GM18873 (cell line): ENCODE results near the gene SPAG5.

Experiments used
- ATAC-seq: cut with Tn5 transposase; IDR thresholded peaks from one replicate; pipeline ENCODE4 v1.9.1; 2021; ENCODE audit warnings: mild to moderate bottlenecking, moderate library complexity, moderate number of reproducible peaks; ENCODE audit not compliant: unreplicated experiment, low FRiP score

Gene SPAG5

DNA sequence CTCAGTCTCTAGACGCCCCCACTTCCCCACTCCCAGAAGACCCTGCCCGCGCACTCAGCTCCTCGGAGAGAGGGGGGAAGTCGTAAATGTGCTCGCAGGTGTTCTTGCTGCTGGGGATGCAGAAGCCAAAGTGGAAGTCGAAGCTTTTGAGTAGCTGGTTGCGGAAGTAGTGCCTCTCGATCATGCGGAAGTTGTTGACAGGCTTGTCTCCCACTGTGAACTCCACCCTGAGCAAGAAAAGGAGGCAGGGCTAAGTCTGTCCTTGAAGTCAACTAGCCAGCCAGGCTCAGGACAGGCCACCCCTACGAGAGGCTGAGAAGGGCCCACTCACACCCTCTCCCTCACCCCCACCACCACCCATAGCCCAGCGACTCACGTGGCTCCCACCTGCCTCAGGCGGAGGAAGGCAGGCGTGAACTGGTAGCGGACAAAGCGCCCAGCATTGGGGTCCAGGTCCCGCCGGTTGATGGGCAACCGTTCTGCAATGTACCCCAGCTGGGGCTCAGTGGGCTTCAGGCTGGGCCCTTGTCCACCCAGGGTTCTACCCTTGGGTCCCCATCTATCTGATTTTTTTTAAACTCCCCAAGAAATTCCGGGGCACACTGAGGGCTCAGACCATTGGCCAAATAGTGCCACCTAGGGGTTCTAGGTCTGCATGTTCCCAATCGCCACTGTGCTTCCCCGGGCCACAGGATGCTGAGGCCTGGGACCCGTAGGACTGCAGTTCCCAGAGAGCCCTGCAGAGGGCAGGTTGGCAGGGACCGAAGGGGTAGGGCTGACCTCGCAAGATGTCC lies 51.0 kb downstream of the SPAG5 start:
- no peak for ATAC-seq

- no peak for ATAC-seq
Observed at GRCh38 chr17:28547096-28547622, 51.7 kb downstream of the SPAG5 start.

DNA sequence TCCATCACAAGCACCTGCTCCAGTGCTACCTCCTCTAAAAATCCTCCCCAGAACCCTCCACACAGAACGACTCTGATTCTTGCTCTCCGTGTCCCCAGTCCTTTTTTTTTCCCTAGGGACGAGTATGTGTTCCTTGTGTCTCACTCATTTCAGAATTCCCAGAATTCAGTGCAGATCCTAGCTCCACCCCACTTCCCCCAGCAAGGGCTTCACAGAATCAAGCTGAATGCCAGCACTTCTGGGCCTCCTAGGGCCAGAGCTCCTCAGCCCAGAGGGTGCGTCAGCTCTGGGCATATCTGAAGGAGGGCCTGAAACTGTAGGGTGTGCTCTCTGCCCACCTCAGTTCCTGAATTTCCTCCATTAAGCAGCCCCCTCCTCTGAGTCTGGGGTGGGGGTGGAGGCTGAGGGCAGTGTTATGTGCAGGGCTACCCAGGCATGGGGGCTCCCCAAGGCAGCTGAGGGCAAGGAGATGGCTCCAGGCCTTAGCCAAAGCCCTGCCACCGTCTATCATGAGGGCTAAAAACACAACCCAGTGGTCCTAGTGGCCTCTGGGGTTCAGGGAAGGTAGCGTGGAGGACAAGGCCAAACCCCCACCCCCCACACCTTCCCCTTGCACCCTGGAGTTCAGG lies 52.9 kb downstream of the SPAG5 start:
- ATAC-seq, result no peak

DNA sequence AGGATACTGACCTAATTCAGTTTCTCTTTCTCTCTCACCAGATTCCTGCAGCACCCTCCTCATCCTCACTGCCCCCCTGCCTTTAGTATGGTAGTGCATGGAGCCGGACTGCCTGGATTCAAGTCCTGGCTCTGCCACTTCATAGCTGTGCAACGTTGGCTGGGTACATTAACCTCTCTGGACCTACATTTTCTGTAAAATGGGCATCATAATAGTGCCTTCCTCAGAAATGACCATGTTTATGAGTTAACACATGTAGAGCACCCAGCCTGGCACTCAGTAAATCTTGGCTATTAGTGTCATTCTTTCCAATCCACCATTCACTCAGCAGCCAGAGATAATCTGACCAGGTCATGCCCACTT lies 53.7 kb downstream of the SPAG5 start:
- ATAC-seq, result no peak

- no peak for ATAC-seq
Observed at GRCh38 chr17:28544402-28545140, 54.3 kb downstream of the SPAG5 start.

DNA sequence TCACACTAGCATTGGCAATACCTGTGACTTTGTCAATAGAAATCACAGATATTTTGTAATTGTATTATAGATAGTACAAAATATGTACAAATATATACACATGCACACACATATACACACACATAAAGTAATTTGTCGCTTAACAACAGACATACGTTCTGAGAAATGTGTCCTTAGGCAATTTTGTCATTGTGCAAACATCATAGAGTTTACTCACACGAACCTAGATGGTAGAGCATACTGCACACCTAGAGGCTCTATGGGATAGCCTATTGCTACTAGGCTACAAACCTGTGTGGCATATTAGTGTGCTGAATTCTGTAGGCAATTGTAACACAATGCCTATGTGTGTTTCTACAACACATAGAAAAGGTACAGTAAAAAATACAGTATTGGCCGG lies 57.4 kb downstream of the SPAG5 start:
- ATAC-seq, result no peak

DNA sequence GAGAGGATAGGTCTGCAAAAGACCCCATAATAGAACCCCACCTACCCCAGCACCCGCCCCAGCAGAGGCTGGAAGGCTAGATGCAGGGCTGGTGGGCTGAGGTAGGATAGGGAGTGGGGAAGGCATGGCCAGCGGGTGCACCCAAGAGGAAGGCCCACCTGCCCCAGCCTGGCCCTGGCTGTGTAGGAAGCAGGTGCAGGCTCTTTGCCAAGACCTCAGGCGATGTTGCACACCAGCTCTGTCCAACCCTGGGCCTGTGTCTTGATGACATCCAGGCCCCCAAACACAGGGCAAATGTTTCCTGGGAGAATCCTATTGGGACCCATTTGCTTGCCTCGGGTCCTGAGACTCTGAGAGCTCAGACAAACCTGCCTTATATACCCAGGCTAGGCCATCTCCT lies 58.6 kb downstream of the SPAG5 start:
- no peak for ATAC-seq

DNA sequence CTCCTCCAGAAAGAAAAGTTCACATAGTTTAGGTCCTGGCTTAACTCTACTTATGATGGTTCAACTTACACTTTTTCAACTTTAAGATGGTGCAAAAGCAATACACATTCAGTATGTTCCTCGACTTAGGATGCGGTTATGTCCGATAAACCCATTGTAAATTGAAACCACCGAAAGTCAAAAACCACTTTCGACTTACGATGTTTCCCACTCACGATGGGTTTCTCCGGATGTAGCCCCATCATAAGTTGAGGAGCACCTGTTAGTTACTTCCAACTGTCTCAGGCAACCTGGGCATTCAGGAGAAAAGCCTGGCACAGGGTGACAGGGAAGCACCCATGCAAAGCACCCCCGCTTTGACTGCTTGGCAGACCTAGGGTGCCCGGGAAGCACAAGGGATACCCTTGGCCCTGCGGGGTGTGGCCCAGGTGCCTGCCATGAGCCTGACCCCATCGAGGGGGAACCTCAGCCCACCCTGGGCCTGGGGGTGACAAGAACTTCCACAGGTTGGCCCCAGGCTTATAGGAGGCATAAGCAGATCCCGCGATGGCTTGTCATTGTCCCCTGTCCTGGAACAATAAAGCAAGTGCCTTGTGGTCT lies 60.4 kb downstream of the SPAG5 start:
- ATAC-seq, result no peak

- ATAC-seq, result no peak
Observed at GRCh38 chr17:28537219-28537610, 61.6 kb downstream of the SPAG5 start.

- ATAC-seq, result no peak
Observed at GRCh38 chr17:28536532-28537218, 62.1 kb downstream of the SPAG5 start.

- no peak for ATAC-seq
Observed at GRCh38 chr17:28534740-28535375, 64.0 kb downstream of the SPAG5 start.

DNA sequence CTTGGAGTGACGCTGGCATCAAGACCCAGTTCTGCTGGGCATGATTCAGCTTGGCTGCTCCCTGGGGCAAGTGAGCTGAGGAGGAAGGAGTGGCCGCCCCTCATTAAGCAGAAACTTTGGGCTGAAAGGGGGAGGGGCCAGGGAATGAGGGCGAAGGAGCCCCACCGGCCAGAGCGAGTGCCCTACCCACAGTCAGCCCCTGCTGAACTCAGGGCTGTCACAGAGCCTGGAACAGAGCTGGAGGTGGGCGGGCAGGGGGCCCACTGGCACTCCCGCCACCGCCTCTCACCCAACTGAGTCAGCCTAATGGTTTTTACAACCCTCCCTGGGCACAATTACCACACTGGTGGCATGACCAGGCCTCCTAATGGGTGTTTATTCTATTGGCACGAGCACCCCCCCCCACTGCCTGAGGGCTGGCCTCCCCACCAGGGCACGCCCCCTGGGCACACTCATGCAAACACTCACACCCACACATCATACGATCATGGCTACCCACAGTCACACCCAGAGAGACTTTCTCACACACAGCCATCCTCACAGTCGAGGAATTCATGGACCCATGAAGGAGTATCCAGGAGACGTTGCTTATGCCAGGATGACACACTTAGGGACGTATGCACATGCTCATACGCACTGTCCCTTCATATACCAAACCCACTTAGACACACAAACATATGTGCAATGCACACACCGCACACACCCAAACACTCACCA lies 65.6 kb downstream of the SPAG5 start:
- ATAC-seq, result no peak

- no peak for ATAC-seq
Observed at GRCh38 chr17:28532050-28532960, 66.5 kb downstream of the SPAG5 start.

- ATAC-seq, result no peak
Observed at GRCh38 chr17:28530926-28531325, 67.9 kb downstream of the SPAG5 start.

GRCh38 chr17:28530250-28530649 lies 68.6 kb downstream of the SPAG5 start:
- ATAC-seq, result no peak

- no peak for ATAC-seq
Observed at GRCh38 chr17:28529013-28529400, 69.8 kb downstream of the SPAG5 start.

DNA sequence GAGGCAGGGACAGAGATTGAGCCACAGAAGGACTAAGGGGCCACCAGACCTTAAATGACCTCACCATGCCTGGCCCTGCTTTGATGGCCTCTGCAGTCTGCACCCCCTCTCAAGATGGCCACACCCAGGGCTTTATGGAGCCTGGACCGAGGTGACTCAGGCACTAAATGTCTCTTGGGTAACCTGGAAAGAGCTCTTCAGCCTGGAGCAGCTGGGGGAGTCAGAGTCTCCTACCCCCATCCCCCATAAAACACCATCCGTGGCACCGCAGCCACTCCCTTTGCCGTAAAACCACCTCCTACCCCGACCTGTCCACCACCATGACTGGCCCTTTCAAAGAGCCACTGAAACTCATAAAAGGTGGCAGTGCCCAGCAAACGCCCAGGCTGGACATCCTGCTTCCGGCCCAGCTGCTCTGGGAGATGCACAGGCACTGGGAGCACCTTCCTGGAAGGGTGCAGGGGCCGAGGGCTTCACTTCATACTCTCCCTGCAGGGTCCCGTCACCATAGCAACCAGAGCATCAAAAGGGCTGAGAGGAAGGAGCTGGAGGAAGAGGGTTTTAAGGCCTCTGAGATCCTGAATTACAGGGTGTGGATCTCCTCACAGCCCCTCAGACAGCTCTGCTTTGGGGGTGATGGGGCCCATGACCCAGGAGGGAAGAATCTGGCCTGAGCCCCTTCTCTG lies 70.4 kb downstream of the SPAG5 start:
- no peak for ATAC-seq

DNA sequence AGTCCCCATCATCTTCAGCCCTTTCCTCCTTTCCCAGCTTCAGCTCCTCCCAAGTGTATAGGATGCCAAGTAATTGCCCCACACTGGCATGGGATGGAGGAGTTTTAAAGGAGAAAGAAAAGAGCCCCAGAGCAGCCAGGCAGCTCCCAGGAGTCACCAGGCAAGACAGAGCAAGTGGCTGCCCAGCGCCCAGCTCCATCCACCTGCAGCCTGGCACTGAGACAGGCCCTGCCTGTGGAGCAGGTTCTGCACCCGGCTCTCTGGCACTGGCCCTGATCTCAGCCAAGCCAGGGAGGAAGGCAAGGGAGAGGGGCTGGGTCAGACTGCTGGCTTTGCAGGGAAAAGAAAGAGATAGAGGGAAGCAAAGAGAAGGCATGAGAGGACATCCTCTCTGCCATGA lies 71.0 kb downstream of the SPAG5 start:
- no peak for ATAC-seq
